Thoracic aorta (tissue), 2 donors: ENCODE measurements around the gene MICAL2. TPM values are rescaled to one million over a fixed set of nuclear protein-coding genes. Genes with fewer than 3 reads are reported as not detected.

Source experiments
- ATAC-seq: fragments of 150-250 bp; one replicate; pipeline ENCODE4 v1.8.0; 2017; ENCODE audit warnings: low read depth; ENCODE audit not compliant: insufficient number of reproducible peaks, low FRiP score
- DNase-seq: peaks from one replicate; pipeline ENCODE4 v3.0.0-alpha.2; 2020; ENCODE audit warnings: low spot score
- H3K27ac ChIP-seq, 2 donors: fragments of 200-600 bp; sonication (generic); 1 replicate in 1 of 2; 2 replicates in 1 of 2; pipeline ENCODE4 v1.5.1; 2016; ENCODE audit warnings: mild to moderate bottlenecking in 2 of 2, moderate library complexity in 2 of 2
- H3K27me3 ChIP-seq: fragments of 200-600 bp; sonication (generic); replicated peaks from 2 replicates; pipeline ENCODE4 v1.6.0; 2016; ENCODE audit warnings: mild to moderate bottlenecking; ENCODE audit not compliant: insufficient read depth
- H3K36me3 ChIP-seq: fragments of 200-600 bp; sonication (generic); one replicate; pipeline ENCODE4 v1.5.1; 2016
- H3K4me1 ChIP-seq, 2 donors: fragments of 200-600 bp; sonication (generic); 1 replicate in 1 of 2; 2 replicates in 1 of 2; pipeline versions ENCODE4 v1.5.1 to v1.6.0; 2016; ENCODE audit warnings: low read depth in 2 of 2, mild to moderate bottlenecking in 1 of 2; ENCODE audit not compliant: control insufficient read depth in 1 of 2
- H3K4me3 ChIP-seq: fragments of 200-600 bp; sonication (generic); 2 replicates; pipeline ENCODE4 v1.5.1; 2016; ENCODE audit warnings: mild to moderate bottlenecking
- H3K9me3 ChIP-seq: fragments of 200-600 bp; sonication (generic); 2 replicates; pipeline ENCODE4 v1.5.1; 2016
- total RNA-seq, 2 donors: library from RNA; depleted of rRNA; stranded (reverse); fragments of >200 nt; gene quantifications; one replicate each; pipeline versions ENCODE4 v1.1.0 to v1.2.3, GENCODE V29; 2016
- TF ChIP-seq, protein P1 (sequence below): fragments of 200-600 bp; sonication (generic); IDR thresholded peaks from one replicate; pipeline ENCODE4 v1.5.1; 2019; ENCODE audit warnings: antibody characterized with exemption

MICAL2 gene
- total RNA-seq, 2 donors from 2014 or later: 791 to 989 TPM

DNA sequence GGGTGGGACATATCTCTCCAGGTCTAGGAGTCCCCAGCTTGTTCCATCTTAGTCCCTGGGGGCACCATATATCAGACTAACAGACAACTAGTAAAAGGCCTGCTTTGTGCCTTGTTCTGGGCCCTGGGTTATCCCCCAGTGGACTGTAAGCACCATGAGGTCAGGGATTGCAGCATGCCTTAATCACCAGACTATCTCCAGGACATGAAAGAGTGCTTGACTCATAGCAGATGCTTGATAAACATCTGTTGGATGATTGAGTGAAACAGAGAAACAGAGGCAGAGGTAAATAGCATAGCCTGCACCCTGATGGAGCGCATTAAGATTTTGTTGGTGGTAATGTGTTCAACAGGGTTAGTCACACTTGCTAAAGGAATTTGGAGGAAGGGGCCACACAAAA, 94.1 kb downstream of the MICAL2 start:
- H3K36me3 ChIP-seq: peaks cover 53% of the 10 kb centered on the region
- peaks cover 36 to 97% of the 10 kb centered on the region in 2 donors for H3K4me1 ChIP-seq
- TF ChIP-seq, protein P1, sequence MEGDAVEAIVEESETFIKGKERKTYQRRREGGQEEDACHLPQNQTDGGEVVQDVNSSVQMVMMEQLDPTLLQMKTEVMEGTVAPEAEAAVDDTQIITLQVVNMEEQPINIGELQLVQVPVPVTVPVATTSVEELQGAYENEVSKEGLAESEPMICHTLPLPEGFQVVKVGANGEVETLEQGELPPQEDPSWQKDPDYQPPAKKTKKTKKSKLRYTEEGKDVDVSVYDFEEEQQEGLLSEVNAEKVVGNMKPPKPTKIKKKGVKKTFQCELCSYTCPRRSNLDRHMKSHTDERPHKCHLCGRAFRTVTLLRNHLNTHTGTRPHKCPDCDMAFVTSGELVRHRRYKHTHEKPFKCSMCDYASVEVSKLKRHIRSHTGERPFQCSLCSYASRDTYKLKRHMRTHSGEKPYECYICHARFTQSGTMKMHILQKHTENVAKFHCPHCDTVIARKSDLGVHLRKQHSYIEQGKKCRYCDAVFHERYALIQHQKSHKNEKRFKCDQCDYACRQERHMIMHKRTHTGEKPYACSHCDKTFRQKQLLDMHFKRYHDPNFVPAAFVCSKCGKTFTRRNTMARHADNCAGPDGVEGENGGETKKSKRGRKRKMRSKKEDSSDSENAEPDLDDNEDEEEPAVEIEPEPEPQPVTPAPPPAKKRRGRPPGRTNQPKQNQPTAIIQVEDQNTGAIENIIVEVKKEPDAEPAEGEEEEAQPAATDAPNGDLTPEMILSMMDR: no peak
- DNase-seq (no peak), ATAC-seq (no peak)
- peak overlapping the region; percentile 54 to 88 for H3K27ac ChIP-seq
- H3K9me3 ChIP-seq: no peaks in the 10 kb centered on the region
- no peaks in the 10 kb centered on the region for H3K27me3 ChIP-seq
- no peak overlapping the region for H3K4me3 ChIP-seq

DNA sequence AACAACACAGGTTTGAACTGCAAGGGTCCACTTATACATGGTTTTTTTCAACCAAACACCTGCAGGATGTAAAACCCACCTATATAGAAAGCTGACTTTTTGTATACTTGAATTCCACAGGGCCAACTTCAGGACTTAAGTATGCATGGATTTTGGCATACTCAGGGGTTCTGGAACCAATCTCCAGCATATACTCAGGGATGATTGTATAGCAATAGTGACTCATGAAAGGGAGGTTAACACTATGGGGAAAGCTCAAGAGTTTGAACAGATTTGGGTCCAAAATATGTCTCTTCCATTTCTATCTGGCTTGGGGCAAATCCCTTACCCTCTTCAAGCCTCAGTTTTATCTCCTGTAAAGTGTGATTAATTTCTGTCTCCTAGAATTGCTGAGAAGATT, 94.9 kb downstream of the MICAL2 start:
- Histone ChIP-seq H3K4me3 (no peak overlapping the region), H3K27ac (peak overlapping the region; percentile 54), H3K27me3 (no peaks in the 10 kb centered on the region), H3K9me3 (no peaks in the 10 kb centered on the region), H3K36me3 (peaks cover 61% of the 10 kb centered on the region), H3K4me1 (peaks cover 28 to 95% of the 10 kb centered on the region in 2 donors)
- ATAC-seq (no peak), DNase-seq (no peak)
- TF ChIP-seq, protein P1: no peak

DNA sequence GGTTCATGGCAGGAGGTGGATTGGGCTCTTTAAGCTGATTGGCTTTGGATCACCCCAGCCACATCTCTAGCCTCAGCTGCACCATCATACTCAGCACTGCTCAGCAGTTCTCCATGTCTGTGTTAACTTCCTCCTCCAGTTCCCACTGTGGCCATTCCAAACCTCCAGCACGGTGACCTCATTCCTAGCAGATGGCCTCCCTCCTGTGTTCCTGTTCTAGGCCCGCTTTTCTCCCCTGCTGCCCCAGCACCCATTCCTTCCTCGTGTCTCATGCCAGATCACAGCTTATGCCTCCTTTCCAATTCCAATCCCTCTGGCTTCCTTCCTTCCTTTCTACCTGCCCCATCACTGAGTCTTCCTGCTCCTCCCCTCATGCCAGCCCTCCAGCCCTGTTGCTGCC, 96.1 kb downstream of the MICAL2 start:
- H3K36me3 ChIP-seq: peaks cover 73% of the 10 kb centered on the region
- TF ChIP-seq, protein P1: no peak
- H3K4me1 ChIP-seq: peaks cover 16 to 85% of the 10 kb centered on the region in 2 donors
- ATAC-seq: no peak
- H3K4me3 ChIP-seq: no peak overlapping the region
- peak overlapping the region; percentile 54 for H3K27ac ChIP-seq
- DNase-seq: no peak
- no peaks in the 10 kb centered on the region for H3K27me3 ChIP-seq
- no peaks in the 10 kb centered on the region for H3K9me3 ChIP-seq

DNA sequence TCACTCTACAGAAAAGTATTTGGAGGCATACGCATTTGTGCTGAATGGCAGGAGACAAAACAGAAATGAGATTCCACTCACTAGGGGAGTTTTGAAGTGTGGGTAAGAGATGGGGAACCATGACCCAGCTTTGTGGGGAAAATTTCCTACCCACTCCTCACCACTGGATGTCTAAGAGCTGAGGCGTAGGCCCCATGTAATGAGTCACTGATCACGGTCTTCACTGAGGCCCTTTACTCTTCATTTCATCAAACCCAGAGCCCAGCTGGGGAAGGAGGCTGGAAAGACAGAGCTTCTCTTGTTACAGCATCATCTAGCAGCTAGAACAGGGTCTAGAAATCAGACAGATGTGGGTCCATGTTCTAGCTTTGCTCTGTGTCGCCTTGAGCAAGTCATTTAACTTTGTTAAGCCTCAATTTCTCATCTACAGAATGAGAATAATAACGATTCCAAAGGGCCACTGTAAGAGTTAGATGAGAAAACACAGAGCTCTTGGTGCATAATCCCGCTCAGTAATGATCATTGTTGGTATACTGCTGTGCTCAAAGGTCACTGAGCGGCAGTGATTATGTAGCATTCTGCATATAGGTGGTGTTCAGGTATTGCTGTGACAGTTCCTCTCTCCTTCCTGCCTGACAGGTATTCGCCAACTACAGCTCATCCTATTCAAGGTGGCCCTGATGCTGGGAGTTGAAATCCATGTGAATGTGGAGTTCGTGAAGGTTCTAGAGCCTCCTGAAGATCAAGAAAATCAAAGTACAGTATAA, 97.2 kb downstream of the MICAL2 start:
- Histone ChIP-seq H3K27ac (peak overlapping the region; percentile 54), H3K36me3 (peaks cover 75% of the 10 kb centered on the region), H3K4me3 (no peak overlapping the region), H3K4me1 (peaks cover 8 to 75% of the 10 kb centered on the region in 2 donors), H3K27me3 (no peaks in the 10 kb centered on the region), H3K9me3 (no peaks in the 10 kb centered on the region)
- ATAC-seq (no peak), DNase-seq (no peak)
- TF ChIP-seq, protein P1: no peak

DNA sequence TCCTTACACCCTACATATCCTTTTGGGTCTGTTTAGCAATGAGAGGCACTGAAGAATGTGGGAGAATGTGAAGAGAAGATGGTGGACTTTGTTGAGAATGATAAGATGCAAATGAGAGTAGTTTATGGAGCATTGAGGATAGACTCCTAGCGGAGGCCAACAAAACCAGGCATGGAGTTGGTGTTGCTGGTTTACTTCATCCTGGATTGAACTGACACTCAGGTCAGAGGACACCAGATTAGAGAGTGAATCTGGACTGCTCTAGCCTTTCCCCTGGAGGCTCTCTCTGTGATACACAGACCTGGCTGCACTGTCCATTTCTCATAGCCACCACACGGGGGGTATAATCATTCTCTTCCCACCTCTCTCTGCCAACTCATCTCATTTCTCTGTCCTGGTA, 98.7 kb downstream of the MICAL2 start:
- Histone ChIP-seq H3K36me3 (peaks cover 86% of the 10 kb centered on the region), H3K4me1 (peaks cover 8 to 72% of the 10 kb centered on the region in 2 donors), H3K27ac (peak overlapping the region; percentile 46 to 50), H3K4me3 (no peak overlapping the region), H3K9me3 (no peaks in the 10 kb centered on the region), H3K27me3 (no peaks in the 10 kb centered on the region)
- TF ChIP-seq, protein P1: no peak
- DNase-seq: no peak
- no peak for ATAC-seq
